ENCODE results near the gene AIFM1. TPM values are rescaled to one million over a fixed set of nuclear protein-coding genes. Genes with fewer than 3 reads are reported as not detected.

Gene AIFM1
- total RNA-seq, 4 donors from 2014 or later = 7.7 to 21.2 (median 19.1) TPM

DNA sequence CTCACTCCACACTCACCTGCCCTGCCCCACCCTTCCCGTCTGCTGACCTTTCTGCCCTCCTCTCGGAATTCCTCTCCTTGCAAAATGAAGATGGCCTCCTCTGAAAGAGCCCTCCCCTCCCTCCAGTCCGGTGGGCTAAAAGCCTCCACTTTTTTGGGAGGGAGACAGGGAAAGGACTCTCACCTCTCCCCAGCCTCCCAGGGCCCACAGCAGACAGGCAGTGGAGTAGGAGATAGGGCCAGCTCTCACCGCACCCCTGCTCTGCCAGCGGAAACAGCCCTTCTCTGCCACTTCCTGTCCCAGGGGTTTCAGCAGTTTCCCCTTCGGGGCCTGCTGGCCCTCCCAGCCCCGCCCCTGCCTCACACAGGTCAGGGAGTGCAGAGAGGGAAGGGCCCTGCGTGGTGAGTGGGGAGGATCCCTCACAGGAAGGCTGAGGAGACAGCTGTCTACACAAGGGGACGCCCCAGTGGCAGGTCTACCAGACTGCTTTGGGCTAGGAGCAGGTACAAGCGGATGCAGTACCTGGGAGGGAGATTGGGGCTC is 73.6 kb downstream of the AIFM1 start:
- Histone ChIP-seq H3K9me3 (no peaks in the 10 kb centered on the region), H3K4me3 (no peak overlapping the region), H3K27ac (no peak overlapping the region), H3K36me3 (no peaks in the 10 kb centered on the region), H3K4me1 (no peaks in the 10 kb centered on the region), H3K27me3 (no peaks in the 10 kb centered on the region)
- no peak for TF ChIP-seq POLR2A (IDR thresholded peaks at IDR 0.05)
- TF ChIP-seq CTCF (IDR thresholded peaks at IDR 0.05) = no peak
- intact Hi-C loops (cut with DNase I; ENCODE audit: low total_unique reads) = no loop called here
- DNase-seq = no peak

DNA sequence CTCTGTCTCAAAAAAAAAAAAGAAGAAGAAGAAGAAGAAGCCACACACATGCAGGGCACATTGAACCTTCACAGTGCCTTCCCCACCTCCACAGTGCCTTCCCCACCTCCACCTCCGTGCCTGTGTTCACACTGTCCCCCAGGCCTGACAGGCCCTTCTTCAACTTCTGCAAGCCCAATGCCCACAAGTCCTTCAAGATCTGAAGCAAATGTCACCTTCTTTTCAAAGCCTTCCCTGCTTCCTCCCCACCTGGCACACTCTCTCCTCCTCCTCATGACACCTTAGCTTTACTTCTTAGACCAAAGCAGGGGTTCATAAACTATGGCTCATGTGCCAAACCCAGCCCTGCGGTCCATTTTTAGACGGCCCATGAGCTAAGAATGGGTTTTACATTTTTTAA is 75.3 kb downstream of the AIFM1 start:
- TF ChIP-seq POLR2A (IDR thresholded peaks at IDR 0.05) = no peak
- TF ChIP-seq CTCF (IDR thresholded peaks at IDR 0.05) = no peak
- no peaks in the 10 kb centered on the region for H3K27me3 ChIP-seq
- intact Hi-C loops (cut with DNase I; ENCODE audit: low total_unique reads) = no loop called here

DNA sequence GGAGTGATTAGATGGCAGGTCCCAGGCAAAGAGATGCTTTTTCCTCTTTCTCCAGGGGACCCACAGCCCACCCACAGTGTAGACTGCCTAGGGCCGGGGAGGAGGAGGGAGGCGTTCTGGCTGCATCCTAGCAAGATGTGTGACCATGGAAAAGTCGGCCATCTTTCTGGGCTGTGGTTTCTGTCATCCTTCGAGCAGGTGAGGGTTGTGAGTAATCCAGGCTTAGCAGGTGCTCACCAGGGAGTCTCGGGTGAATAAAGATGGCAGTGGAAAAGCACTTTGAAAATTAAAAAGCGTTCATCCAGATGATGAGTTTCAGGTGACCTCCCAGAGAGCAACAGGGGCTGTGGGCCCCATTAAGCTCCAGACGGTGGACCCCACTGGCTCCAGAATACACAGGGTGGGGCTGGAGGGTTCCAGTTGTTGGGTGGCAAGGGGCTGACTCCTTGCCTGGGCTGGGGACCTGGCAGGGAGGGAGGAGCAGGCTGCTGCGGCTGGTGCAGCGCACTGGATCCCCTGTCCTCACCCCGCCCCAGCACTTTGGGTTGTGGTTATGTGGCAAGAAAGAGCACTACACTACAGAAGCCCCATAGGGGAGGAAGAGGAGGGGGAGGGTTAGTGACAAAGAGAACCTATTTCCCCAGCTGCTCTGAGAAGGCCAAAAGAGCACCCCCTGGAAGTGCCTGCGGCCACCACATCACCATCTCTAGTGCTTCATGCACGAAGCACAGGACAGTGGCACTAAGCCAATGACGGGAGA is 79.0 kb downstream of the AIFM1 start:
- no peaks in the 10 kb centered on the region for H3K9me3 ChIP-seq
- no peak for DNase-seq
- intact Hi-C loops (cut with DNase I; ENCODE audit: low total_unique reads) = no loop called here
- no peaks in the 10 kb centered on the region for H3K36me3 ChIP-seq
- TF ChIP-seq CTCF (IDR thresholded peaks at IDR 0.05) = no peak
- TF ChIP-seq POLR2A (IDR thresholded peaks at IDR 0.05) = no peak
- peak overlapping the region in 1 of 2 donors; percentile 49 for H3K27ac ChIP-seq
- no peaks in the 10 kb centered on the region for H3K27me3 ChIP-seq
- no peaks in the 10 kb centered on the region for H3K4me1 ChIP-seq
- H3K4me3 ChIP-seq = no peak overlapping the region

More for the DNA sequence above, 75.3 kb downstream of the AIFM1 start:
- Histone ChIP-seq H3K4me3 (no peak overlapping the region), H3K27ac (no peak overlapping the region), H3K36me3 (no peaks in the 10 kb centered on the region), H3K9me3 (no peaks in the 10 kb centered on the region), H3K4me1 (no peaks in the 10 kb centered on the region)
- no peak for DNase-seq

DNA sequence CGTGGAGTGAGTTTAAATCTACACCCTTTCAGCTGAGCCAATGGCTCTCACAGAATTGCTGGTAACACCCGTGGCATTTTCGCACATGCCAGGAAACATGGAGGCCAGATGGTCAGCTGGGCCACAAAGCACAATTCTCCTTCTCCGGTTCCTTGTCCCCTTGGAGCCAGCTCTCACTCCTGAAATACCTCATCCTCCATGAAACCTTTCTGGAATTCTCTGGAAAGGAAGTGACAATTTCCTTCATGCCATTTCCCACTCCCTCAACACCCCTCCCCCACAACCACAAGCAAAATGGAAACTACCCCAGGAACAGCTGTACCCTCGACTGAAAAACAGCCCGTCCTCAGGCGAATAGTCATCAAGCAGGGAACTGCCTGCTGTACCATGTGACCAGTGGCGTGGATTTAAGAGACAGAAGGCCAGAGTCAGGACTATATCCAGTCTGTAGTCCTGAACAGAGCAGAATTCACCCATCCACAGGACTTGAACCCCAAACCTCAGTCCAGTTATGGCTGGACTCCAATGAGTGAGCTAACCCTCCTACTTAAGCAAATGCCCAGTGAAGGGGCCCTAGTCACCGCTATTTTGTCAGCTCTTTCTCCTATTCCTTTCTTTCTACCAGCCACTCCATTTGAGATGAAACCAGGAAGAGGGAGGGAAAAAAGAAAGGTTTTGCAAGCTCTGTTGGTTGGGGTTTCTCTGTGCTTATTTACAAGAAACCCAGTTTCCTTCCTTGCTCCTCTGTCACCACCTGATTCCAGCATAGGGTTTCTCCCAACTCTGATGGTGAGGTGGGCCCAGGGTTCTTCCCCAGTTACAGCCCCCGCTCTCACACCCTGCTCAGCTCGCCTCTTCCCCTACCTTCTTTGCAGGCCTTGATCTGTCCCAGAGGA is 79.8 kb downstream of the AIFM1 start:
- intact Hi-C loops (cut with DNase I; ENCODE audit: low total_unique reads) = no loop called here
- Histone ChIP-seq H3K4me3 (no peak overlapping the region), H3K36me3 (no peaks in the 10 kb centered on the region), H3K4me1 (no peaks in the 10 kb centered on the region), H3K9me3 (no peaks in the 10 kb centered on the region), H3K27me3 (no peaks in the 10 kb centered on the region), H3K27ac (peak overlapping the region in 1 of 2 donors; percentile 49)
- peak in 1 of 2 donors; percentile 31 for DNase-seq
- TF ChIP-seq CTCF (IDR thresholded peaks at IDR 0.05) (no peak), POLR2A (IDR thresholded peaks at IDR 0.05) (no peak)

All from uterus (tissue), 4 donors.